ENCODE measurements around the gene OTC.

GRCh38 chrX:38431525-38431924 is 79.1 kb downstream of the OTC start:
- TF ChIP-seq, protein P1, sequence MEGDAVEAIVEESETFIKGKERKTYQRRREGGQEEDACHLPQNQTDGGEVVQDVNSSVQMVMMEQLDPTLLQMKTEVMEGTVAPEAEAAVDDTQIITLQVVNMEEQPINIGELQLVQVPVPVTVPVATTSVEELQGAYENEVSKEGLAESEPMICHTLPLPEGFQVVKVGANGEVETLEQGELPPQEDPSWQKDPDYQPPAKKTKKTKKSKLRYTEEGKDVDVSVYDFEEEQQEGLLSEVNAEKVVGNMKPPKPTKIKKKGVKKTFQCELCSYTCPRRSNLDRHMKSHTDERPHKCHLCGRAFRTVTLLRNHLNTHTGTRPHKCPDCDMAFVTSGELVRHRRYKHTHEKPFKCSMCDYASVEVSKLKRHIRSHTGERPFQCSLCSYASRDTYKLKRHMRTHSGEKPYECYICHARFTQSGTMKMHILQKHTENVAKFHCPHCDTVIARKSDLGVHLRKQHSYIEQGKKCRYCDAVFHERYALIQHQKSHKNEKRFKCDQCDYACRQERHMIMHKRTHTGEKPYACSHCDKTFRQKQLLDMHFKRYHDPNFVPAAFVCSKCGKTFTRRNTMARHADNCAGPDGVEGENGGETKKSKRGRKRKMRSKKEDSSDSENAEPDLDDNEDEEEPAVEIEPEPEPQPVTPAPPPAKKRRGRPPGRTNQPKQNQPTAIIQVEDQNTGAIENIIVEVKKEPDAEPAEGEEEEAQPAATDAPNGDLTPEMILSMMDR (IDR thresholded peaks at IDR 0.05; ENCODE audit: low read depth, low read length) = no peak
- TF ChIP-seq EZH2phosphoT487 (IDR thresholded peaks at IDR 0.05; ENCODE audit: low read depth) = no peak
